ENCODE data around the gene SCRN1. TPM values are rescaled to one million over a fixed set of nuclear protein-coding genes. Genes with fewer than 3 reads are reported as not detected.

Gene SCRN1
- total RNA-seq, 1 donor from 2014 or later, result 61.9 TPM

DNA sequence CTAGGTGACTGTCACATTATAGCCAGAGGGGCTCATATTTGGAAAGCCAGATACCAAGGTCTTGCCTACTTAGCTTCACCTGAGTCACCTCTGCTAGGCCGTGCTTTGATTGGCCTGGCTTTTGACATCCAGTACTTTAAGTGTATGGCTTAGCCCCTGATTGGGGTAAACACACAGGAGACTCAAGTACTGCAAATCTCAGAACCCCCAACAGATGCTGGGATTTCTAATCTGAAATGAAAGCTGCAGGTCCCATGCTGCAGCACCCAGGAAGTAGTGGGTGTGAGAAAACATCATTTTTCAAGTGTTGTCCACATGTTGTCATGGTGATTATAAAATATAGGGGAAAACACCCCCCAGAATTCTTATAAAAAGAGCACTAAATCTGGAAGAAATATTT, 107.1 kb downstream of the SCRN1 start:
- no peak overlapping the region for H3K4me3 ChIP-seq (ENCODE audit: low read depth, low read length)
- TF ChIP-seq, protein P1, sequence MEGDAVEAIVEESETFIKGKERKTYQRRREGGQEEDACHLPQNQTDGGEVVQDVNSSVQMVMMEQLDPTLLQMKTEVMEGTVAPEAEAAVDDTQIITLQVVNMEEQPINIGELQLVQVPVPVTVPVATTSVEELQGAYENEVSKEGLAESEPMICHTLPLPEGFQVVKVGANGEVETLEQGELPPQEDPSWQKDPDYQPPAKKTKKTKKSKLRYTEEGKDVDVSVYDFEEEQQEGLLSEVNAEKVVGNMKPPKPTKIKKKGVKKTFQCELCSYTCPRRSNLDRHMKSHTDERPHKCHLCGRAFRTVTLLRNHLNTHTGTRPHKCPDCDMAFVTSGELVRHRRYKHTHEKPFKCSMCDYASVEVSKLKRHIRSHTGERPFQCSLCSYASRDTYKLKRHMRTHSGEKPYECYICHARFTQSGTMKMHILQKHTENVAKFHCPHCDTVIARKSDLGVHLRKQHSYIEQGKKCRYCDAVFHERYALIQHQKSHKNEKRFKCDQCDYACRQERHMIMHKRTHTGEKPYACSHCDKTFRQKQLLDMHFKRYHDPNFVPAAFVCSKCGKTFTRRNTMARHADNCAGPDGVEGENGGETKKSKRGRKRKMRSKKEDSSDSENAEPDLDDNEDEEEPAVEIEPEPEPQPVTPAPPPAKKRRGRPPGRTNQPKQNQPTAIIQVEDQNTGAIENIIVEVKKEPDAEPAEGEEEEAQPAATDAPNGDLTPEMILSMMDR (conservative IDR thresholded peaks at IDR 0.05; ENCODE audit: low read depth, low read length), result no peak
- DNase-seq (ENCODE audit: low read depth), result no peak

DNA sequence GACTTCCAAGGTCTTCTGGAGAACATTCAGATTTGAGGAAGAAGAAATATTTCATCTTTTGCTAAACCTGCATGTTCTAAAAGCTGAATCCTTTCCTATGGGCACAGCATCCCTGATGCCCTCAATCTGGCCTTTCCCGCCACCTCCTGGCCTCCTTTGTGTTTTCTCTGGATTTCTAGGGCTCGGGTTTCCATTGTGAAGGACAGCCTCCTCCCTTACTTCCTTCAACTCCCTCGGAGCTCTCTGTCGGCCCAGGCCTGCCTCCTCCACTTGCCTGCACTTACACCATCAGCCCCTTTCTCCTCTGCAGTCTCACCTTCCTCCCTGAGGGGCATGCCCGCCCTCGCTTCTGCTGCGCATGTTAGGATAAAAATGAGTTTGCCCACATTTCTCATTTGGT, 107.9 kb downstream of the SCRN1 start:
- no peak for DNase-seq (ENCODE audit: low read depth)
- TF ChIP-seq, protein P1 (conservative IDR thresholded peaks at IDR 0.05; ENCODE audit: low read depth, low read length), result no peak

DNA sequence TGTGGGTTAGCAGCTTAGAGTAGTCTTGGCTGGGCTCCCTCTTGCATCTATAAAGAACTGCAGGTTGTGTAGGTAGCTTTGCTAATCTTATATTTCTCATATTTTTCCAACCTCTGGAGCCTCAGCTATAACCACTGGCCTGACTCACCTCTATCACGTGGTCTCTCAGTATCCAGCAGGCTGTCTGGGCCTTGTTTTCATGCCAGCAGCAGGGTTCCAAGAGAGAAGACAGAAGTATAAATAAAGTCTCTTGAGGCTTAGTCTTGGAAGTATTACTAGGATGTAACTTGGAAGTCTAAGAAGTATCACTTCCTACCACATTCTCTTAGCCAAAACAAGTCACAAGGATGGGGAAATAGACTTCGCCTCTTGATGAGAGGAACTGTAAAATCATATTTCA, 110.0 kb downstream of the SCRN1 start:
- no peak for DNase-seq (ENCODE audit: low read depth)
- H3K4me3 ChIP-seq (ENCODE audit: low read depth, low read length), result no peak overlapping the region
- TF ChIP-seq, protein P1 (conservative IDR thresholded peaks at IDR 0.05; ENCODE audit: low read depth, low read length), result no peak

More for the DNA sequence above, 107.9 kb downstream of the SCRN1 start:
- H3K4me3 ChIP-seq (ENCODE audit: low read depth, low read length), result no peak overlapping the region

DNA sequence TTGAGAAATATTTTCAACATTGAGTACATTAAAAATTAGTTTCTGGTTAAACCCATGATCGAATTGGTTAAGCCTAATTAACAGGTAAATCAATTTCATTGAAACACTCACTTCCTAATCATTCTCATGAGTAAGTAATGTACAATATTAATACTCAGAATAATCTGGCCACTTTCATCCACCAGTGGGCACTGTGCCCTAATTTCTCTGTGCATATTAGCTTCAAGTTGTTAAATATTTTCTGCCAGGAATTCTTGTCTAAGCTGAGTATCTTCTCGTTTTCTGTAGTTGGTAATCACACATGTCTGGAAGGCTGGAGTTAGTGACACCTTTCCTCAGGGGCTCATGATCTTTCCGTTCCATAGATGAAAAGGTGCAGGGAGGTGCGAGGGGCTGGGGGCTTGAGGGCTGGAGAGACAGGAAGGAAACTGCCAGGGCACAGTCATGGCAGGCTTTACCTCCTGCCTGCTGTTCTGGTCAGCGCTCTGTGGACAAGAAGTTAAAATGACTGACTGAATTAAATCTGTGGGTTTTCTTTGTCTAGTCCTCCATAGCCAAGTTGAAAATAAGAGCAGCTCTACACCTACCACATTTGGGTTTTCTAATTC, 111.4 kb downstream of the SCRN1 start:
- H3K4me3 ChIP-seq (ENCODE audit: low read depth, low read length), result no peak overlapping the region
- no peak for DNase-seq (ENCODE audit: low read depth)
- TF ChIP-seq, protein P1 (conservative IDR thresholded peaks at IDR 0.05; ENCODE audit: low read depth, low read length), result peak; percentile 71

DNA sequence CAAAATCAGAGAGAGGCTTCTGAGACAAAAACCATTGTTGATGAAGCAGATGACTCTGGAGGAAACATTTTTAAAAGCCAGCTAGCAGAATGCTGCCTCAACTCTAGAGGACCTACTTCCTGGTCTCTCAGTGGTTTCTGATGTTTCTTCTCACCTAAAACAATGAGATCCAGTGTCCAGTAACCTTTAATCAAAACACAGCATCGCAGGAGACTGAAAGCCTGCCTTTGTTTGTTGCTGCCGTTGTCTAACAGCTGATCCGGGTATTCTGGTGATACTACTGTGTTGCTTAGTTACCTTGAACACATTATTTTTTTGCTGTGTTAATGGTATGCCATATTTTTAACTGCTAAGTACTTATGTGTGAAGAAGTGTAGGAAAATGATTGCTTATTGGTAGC, 112.4 kb downstream of the SCRN1 start:
- TF ChIP-seq, protein P1 (conservative IDR thresholded peaks at IDR 0.05; ENCODE audit: low read depth, low read length), result no peak
- no peak overlapping the region for H3K4me3 ChIP-seq (ENCODE audit: low read depth, low read length)
- no peak for DNase-seq (ENCODE audit: low read depth)

DNA sequence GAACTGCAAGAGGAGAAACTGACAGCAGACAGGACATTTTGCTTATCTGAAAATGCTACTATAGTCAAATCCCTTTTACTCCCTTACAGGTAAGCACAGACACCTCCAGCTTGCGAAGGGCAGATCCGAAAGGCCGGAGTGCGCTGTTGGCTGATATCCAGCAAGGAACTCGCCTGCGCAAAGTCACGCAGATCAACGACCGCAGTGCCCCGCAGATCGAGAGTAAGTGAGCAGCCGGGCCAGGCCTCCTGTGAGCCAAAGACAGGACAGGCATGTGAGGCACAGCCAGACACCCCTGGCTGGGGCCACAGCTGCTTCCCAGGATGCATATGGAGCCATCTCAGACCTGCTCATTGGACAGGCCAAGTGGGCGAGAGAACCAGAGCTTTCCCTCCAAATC, 113.9 kb downstream of the SCRN1 start:
- TF ChIP-seq, protein P1 (conservative IDR thresholded peaks at IDR 0.05; ENCODE audit: low read depth, low read length), result no peak
- no peak overlapping the region for H3K4me3 ChIP-seq (ENCODE audit: low read depth, low read length)
- no peak for DNase-seq (ENCODE audit: low read depth)

DNA sequence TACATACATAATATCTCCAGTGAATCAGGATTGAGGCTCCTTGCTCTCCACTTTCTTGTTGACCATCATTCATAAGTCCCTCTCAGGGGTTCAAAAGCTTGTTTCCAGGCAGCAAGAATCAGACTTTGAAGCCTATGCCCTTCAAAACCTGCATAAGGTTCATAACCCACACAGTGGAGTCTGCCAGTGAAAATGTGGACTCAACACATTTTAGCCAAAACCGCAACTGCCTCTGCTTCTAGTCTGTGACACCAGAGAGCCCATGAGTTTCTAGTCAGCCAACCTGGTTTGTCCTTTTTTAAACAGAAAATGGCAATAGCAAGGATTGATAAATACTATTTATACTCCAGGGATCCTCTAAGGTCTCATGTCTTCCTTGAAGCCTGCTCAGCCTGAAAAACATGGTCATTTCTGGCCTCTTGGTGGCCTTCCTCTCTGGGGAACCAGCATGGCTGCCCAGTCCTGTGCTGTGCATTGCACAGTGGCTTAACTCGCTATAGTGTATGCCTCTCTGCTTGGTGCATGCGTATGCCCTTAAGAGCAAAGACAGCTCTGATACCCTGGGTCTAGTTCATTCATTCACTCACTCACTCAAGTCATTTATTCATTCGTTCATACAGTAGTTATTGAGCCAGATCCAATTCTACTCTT, 115.8 kb downstream of the SCRN1 start:
- TF ChIP-seq, protein P1 (conservative IDR thresholded peaks at IDR 0.05; ENCODE audit: low read depth, low read length), result no peak
- H3K4me3 ChIP-seq (ENCODE audit: low read depth, low read length), result no peak overlapping the region
- DNase-seq (ENCODE audit: low read depth), result no peak

Data from epithelial cell of proximal tubule (primary cell).